Left renal cortex interstitium (tissue), 4 donors: ENCODE measurements around the gene NR1I2. TPM values are rescaled to one million over a fixed set of nuclear protein-coding genes. Genes with fewer than 3 reads are reported as not detected.

Source experiments
- polyA plus RNA-seq, 4 donors: library from polyadenylated mRNA; unstranded; fragments of 120-200 nt; gene quantifications; one replicate each; pipeline ENCODE4 v1.2.1, GENCODE V29; 2013; ENCODE audit not compliant: insufficient read length in 4 of 4

Gene NR1I2
- polyA plus RNA-seq, 4 donors = 0.47 to 1.4 (median 0.78) TPM

Other genes with a start within 250 kb of the NR1I2 start
- gene CD80, start 222.5 kb upstream of the NR1I2 start, polyA plus RNA-seq = under 1 TPM; 0.17 to 0.25 (median 0.23) TPM
- 1 to 10 TPM; 5.9 to 7.1 (median 6.5) TPM for gene ADPRH, start 202.6 kb upstream of the NR1I2 start, polyA plus RNA-seq
- 1 to 10 TPM; 6.0 to 7.7 (median 6.9) TPM for gene PLA1A, start 184.2 kb upstream of the NR1I2 start, polyA plus RNA-seq
- gene POPDC2, start 121.5 kb upstream of the NR1I2 start, polyA plus RNA-seq = 1 to 10 TPM; 4.3 to 6.0 (median 4.7) TPM
- gene COX17, start 104.7 kb upstream of the NR1I2 start, polyA plus RNA-seq = 10 to 100 TPM; 41.5 to 65.2 (median 48.0) TPM
- 10 to 100 TPM; 15.3 to 37.4 (median 24.3) TPM for gene CFAP91, start 79.1 kb upstream of the NR1I2 start, polyA plus RNA-seq